ENCODE results near the gene TMBIM1. TPM values are rescaled to one million over a fixed set of nuclear protein-coding genes. Genes with fewer than 3 reads are reported as not detected.

The TMBIM1 gene
- total RNA-seq, 2 experiments from 2014 or later = 53.5 to 57.9 TPM

- Mint-ChIP-seq H3K27me3 (no peaks in the 10 kb centered on the region), H3K4me1 (ENCODE audit: low read depth) (peaks cover 28% of the 10 kb centered on the region), H3K4me3 (no peak overlapping the region), H3K9me3 (no peaks in the 10 kb centered on the region), H3K27ac (peak overlapping the region; percentile 1), H3K36me3 (ENCODE audit: low read depth) (peaks cover 26% of the 10 kb centered on the region)
- intact Hi-C loops (cut with micrococcal nuclease) = no loop called here
- ChIA-PET CTCF (no interaction called here), POLR2A (interaction anchor here (1.0 to 2.1 kb wide), 4 partner anchors 10 to 18 kb away, joined by 3 to 7 read pairs (median 4); no protein-coding TSS in a partner anchor)
- TF ChIP-seq CTCF (IDR thresholded peaks at IDR 0.05) = no peak
- ATAC-seq (no peak), DNase-seq (no peak)
Observed at GRCh38 chr2:218265626-218266025, 26.7 kb downstream of the TMBIM1 start.

- Mint-ChIP-seq H3K27me3 (no peaks in the 10 kb centered on the region), H3K9me3 (no peaks in the 10 kb centered on the region), H3K4me3 (no peak overlapping the region), H3K27ac (peak overlapping the region; percentile 7), H3K4me1 (ENCODE audit: low read depth) (peaks cover 28% of the 10 kb centered on the region), H3K36me3 (ENCODE audit: low read depth) (peaks cover 26% of the 10 kb centered on the region)
- no peak for TF ChIP-seq CTCF (IDR thresholded peaks at IDR 0.05)
- DNase-seq (no peak), ATAC-seq (no peak)
- intact Hi-C loops (cut with micrococcal nuclease) = no loop called here
- CTCF ChIA-PET = no interaction called here
- POLR2A ChIA-PET = interaction anchor here (2.1 kb wide), 1 partner anchor 12 kb away, joined by 7 read pairs; no protein-coding TSS in a partner anchor
Observed at GRCh38 chr2:218264773-218265561, 27.3 kb downstream of the TMBIM1 start.

- TF ChIP-seq CTCF (IDR thresholded peaks at IDR 0.05) = no peak
- CTCF ChIA-PET = no interaction called here
- Mint-ChIP-seq H3K27ac (peak overlapping the region; percentile 7), H3K27me3 (no peaks in the 10 kb centered on the region), H3K36me3 (ENCODE audit: low read depth) (peaks cover 20% of the 10 kb centered on the region), H3K9me3 (no peaks in the 10 kb centered on the region), H3K4me3 (no peak overlapping the region), H3K4me1 (ENCODE audit: low read depth) (peaks cover 26% of the 10 kb centered on the region)
- intact Hi-C loops (cut with micrococcal nuclease) = no loop called here
- ATAC-seq (peak; percentile 63), DNase-seq (no peak)
- POLR2A ChIA-PET = interaction anchor here (1.2 to 2.1 kb wide), 4 partner anchors 11 to 48 kb away, joined by 3 to 7 read pairs (median 4); no protein-coding TSS in a partner anchor
Observed at GRCh38 chr2:218263817-218264641, 28.3 kb downstream of the TMBIM1 start.

- ChIA-PET POLR2A (interaction anchor here (1.2 to 4.7 kb wide), 6 partner anchors 8 to 47 kb away, joined by 3 to 15 read pairs (median 4); partner anchors contain the start of genes AAMP and PNKD), CTCF (no interaction called here)
- Mint-ChIP-seq H3K36me3 (ENCODE audit: low read depth) (peaks cover 18% of the 10 kb centered on the region), H3K27ac (no peak overlapping the region), H3K9me3 (no peaks in the 10 kb centered on the region), H3K27me3 (no peaks in the 10 kb centered on the region), H3K4me1 (ENCODE audit: low read depth) (peaks cover 25% of the 10 kb centered on the region), H3K4me3 (no peak overlapping the region)
- intact Hi-C loops (cut with micrococcal nuclease) = no loop called here
- no peak for DNase-seq
- ATAC-seq = no peak
- no peak for TF ChIP-seq CTCF (IDR thresholded peaks at IDR 0.05)
Observed at GRCh38 chr2:218262631-218263586, 29.4 kb downstream of the TMBIM1 start.
